NCI-H226 (cell line): Measurements from ENCODE around the gene BLOC1S1.

Experiments
- DNase-seq: peaks from one replicate; pipeline ENCODE4 v3.0.0-alpha.2; 2015

The BLOC1S1 gene

GRCh38 chr12:55715833-55716581 lies at the start of gene BLOC1S1:
TSS of gene BLOC1S1 (plus strand) at chr12:55716046. CDS start at chr12:55716052, 6 bp downstream.
- DNase-seq = peak; percentile 96

DNA sequence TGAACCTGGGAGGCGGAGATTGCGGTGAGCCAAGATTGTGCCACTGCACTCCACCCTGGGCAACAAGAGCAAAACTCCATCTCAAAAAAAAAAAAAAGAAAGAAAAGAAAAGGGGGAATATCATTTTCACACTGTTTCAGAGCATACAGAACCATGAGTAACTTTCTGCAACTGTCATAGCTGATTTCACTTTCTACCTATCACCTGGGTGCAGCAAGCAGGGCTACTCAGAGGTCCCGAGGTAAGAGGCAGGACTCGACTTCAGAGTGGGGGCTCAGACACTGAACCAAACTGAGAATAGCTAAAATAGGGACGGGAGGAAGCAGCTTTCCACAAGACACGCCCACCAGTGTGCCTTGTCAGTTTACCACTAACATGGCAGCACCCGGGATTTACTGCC lies 49.3 kb upstream of the BLOC1S1 start:
- no peak for DNase-seq

DNA sequence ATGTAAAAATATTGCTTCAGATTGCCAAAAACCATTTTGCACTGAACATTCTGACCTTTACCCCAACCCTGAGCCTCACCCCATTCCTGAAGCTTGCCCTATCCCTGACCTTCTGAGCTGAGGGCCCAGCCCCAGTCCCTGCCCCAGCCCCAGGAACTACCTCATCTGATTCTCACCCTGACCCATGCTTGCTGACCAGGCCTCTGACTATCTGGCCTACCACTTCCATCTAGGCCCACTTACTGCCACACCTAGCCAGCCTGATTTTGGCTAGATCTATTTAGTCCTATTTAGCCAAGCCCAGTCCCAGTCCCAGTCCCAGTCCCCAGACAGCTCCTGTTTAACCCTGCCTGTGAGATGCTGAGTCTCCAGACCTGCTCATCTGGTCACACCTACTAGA lies 45.6 kb upstream of the BLOC1S1 start:
- no peak for DNase-seq

GRCh38 chr12:55671746-55672145 lies 44.1 kb upstream of the BLOC1S1 start:
- no peak for DNase-seq

DNA sequence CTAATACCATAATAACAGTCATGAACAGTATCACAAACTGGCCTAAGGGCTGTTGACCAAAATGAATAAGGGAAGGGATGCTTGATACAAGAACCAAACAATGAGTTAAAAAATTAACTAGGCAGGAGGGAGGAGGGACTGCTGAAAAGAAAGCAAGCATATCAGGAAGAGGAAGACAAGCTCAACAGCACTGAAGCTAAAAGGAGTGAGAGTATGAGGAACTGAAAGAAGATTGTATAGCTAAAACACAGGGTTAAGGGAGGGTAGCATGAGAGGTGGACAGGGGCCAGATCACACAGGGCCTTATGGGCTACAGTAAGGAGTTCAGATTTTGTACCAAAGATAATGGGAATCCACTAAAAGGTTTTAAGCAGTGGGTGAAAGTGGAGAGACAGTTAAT lies 42.2 kb upstream of the BLOC1S1 start:
- DNase-seq = no peak

GRCh38 chr12:55675666-55676065 lies 40.2 kb upstream of the BLOC1S1 start:
- peak; percentile 82 for DNase-seq

DNA sequence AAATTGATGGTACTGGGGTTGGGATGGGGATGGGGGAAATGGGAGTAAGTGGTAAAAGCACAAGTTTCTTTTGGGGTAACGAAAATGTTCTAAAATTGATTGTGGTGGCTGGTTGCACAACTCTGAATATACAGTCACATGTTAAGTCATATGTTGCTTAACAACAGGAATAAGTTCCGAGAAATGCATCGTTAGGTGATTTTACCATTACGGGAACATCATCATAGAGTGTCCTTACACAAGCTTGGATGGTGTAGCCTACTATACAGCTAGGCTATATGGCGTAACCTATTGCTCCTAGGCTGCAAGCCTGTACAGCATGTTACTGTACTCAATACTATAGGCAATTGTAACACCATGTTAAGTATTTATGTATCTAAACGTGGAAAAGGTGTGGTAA lies 39.1 kb upstream of the BLOC1S1 start:
- no peak for DNase-seq

- no peak for DNase-seq
These were observed 36.2 kb upstream of the BLOC1S1 start for GRCh38 chr12:55679691-55680090.

- DNase-seq = peak; percentile 65
These were observed 34.4 kb upstream of the BLOC1S1 start for GRCh38 chr12:55681142-55682077.

GRCh38 chr12:55682087-55682796 lies 33.6 kb upstream of the BLOC1S1 start:
- no peak for DNase-seq

GRCh38 chr12:55683676-55684075 lies 32.2 kb upstream of the BLOC1S1 start:
- DNase-seq = no peak

- no peak for DNase-seq
These were observed 31.0 kb upstream of the BLOC1S1 start for GRCh38 chr12:55684761-55685370.

- no peak for DNase-seq
These were observed 30.2 kb upstream of the BLOC1S1 start for GRCh38 chr12:55685671-55686070.

GRCh38 chr12:55686366-55687010 lies 29.4 kb upstream of the BLOC1S1 start:
- DNase-seq = no peak

DNA sequence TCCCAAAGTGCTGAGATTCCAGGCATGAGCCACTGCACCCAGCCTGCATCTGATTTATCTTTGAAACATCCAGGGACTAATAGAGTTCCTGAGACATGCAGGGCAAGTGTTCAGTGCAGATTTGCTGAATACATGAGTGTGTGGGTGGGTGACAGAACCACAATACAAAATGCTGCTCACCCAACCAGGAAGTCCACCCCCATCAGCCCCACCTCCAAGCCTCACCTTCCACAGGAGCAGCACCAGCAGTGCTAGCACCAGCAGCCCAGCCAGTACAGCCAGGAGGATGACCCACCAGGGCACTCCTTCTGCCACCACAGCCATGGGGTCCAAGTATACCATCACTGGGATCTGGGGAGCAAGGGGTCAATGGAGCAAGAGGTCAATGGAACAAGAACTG lies 28.1 kb upstream of the BLOC1S1 start:
- DNase-seq = no peak

GRCh38 chr12:55688716-55689655 lies 26.9 kb upstream of the BLOC1S1 start:
- no peak for DNase-seq

DNA sequence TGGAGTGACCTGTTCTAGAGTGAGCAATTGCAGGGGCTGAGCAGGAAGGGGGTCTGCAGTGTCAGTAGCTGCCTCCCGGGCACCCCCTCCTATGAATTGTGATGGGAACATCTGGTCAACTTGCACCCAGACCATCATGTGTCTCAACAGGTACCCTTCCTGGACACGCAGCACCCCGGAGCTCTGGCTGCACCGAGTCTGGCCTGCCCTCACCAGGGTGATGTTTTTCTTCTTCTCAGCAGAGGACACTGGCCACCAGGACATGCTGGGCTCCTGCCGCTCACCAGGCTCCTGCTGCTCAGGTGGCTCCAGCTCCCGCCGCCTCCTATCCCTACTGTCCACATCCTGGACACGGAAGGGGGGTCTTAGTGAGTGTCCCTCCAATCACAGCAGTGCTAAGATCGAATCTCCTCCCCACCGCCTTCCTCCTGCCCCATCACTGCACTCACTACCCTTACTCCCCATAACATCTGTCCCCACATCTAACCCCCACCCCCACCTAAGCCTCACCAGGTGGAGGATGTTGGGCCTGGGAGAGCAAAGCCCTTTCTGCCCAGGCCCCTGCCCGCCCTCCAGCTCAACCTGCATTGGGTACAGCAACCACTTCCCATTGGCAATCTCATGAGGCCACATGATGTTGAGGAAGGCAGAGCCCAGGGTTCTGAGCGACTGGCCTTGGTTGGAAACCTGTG lies 23.1 kb upstream of the BLOC1S1 start:
- DNase-seq = no peak

GRCh38 chr12:55693323-55694187 lies 22.3 kb upstream of the BLOC1S1 start:
- no peak for DNase-seq

DNA sequence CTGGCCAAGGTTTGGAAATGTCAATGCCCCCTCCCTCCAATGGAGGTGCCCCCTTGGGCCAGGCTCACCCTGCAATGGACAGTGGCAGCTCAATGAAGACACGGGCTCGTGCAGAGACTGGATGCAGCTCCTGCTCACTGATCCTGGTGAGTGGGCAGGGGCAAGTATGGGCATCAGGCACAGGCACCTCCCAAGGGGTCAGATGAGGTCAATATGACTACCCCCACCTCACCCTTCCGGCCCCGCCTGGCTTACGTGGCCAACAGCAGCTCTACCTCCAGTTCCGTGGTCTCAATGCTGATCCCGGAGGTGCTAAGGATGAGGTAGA lies 21.7 kb upstream of the BLOC1S1 start:
- no peak for DNase-seq

DNA sequence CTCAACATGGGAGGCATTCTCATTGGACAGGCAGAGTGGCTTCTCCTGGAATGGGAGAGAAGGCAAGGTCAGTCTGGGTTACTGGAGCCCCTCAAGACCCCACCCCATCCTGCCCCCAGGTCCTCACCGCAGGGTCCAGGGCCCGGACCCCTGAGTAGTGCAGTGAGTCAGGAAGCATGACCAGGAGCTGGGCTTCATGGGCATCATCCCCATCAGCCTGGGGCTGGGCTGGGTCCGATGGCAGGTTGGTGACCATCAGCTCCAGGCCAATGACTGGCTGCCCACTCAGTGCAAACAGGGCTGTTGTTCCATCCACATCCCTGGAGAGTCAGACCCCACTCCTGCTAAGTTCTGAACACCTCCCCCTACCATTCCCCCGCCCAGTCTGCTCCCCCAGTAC lies 21.2 kb upstream of the BLOC1S1 start:
- DNase-seq = no peak
